Astrocyte (in vitro differentiated cells and primary cell): ENCODE data around the gene GGTLC3.
"Not testable (repeated sequence)": the region's sequence is repeated elsewhere in the genome, so short reads cannot be mapped to it uniquely, and the experiment has no call there.

Experiments
- CTCF ChIP-seq: IDR thresholded peaks from 2 replicates; pipeline ENCODE4 v1.5.1; 2011; ENCODE audit warnings: low read depth, mild to moderate bottlenecking, inconsistent platforms, low read length, moderate library complexity; ENCODE audit not compliant: insufficient read depth
- EZH2 ChIP-seq: IDR thresholded peaks from 2 replicates; pipeline ENCODE4 v1.6.1; 2012; ENCODE audit warnings: mild to moderate bottlenecking, low read length, inconsistent platforms; ENCODE audit not compliant: insufficient read depth

DNA sequence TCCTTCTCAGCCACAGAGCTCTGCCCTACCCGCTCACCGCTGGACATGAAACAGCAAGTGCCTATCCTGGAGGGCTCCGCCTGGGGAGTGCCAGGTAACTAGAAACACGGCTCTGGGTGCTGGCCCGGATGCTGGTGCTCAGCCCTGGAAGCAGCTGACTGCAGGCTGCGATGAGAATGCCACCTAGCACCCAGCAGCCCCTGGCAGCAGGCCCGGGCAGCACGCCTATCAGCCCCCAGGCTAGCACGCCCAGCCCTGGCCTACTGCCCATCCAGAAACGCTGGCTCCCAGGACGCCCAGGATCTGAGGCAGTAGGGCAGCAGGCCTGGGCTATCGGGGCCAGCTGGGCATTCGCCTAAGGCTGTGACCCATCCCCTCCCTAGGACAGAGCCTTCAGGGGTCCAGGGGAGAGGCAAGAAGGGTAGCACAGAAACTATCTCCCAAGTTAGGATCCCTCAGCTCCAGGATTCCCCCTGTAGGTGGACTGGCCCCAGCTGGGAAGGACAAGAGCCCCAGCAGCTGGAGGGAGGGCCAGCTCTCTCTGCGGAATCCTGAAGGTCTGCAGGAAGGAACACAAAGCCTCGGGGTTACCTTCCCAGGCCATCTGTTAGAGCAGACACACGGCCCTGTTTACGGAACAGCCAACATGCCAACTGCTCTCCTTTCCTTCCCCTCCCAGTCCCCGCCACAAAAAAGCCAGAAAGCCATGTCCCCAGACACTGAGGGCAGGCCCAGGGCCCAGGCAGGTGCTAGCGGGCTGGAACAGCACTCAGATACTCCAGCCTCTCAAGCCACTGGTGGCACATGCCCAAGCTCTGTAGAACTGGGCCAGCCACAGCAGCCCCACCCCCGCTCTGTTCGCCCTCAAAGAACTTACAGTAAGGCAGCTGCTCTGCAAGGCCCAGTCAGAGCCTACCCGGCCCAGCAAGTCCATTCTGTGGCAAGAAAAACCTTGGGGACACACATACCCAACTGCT is 36.6 kb upstream of the GGTLC3 start:
- not testable (repeated sequence) for TF ChIP-seq CTCF, EZH2
